Kasumi-1 (cell line): ENCODE results near the gene MYF5.
"Not testable (repeated sequence)": the region's sequence is repeated elsewhere in the genome, so short reads cannot be mapped to it uniquely, and the experiment has no call there.

Experiments
- DNase-seq, 2 experiments: peaks; one replicate each; lab custom pipeline; 2025; lab: John Stamatoyannopoulos, UW

The MYF5 gene

GRCh38 chr12:80716696-80717469 lies at the start of gene MYF5:
Gene MYF5 (plus strand): TSS chr12:80716912. CDS start chr12:80717064, 152 bp downstream.
- DNase-seq = no peak

- DNase-seq = no peak
Observed at GRCh38 chr12:80670214-80670613, 46.5 kb upstream of the MYF5 start.

- not testable (repeated sequence) for DNase-seq
Observed at GRCh38 chr12:80676042-80676636, 40.6 kb upstream of the MYF5 start.

DNA sequence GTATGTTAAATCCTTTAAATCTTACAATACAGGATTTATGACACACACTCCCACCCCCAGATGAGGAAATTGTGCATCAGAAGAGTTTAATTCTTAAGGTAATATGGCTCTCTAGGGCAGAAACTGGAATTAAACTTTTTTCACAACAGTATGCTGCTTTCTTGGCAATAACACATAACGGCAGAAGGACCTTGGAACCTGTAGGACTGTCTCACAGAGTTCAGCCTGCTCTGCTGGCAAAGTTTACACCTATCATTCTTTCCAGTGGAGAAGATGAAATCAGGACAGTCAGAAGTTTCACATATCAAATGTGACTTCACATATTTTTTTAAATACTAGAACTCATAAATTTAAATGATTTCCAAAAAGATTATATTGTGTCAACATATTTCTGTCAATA lies 39.9 kb upstream of the MYF5 start:
- DNase-seq = no peak

DNA sequence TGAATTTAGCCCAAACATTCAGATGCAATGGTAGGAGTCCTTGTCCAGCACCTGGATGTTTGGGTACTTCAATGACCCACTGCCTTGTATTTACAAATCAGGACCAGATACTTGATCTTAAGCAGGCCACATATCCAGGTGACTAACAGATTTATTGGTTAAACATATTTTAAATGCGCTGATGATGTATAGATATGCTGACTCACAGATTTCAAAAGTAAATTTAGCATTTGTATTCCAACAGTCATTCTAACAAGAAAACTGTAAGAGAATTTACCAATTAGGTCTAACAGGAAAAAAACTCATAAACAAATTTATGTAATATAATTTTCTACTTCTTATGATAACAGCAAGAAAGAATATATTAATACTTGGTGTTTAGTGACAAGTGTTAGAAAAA lies 38.7 kb upstream of the MYF5 start:
- DNase-seq = no peak

DNA sequence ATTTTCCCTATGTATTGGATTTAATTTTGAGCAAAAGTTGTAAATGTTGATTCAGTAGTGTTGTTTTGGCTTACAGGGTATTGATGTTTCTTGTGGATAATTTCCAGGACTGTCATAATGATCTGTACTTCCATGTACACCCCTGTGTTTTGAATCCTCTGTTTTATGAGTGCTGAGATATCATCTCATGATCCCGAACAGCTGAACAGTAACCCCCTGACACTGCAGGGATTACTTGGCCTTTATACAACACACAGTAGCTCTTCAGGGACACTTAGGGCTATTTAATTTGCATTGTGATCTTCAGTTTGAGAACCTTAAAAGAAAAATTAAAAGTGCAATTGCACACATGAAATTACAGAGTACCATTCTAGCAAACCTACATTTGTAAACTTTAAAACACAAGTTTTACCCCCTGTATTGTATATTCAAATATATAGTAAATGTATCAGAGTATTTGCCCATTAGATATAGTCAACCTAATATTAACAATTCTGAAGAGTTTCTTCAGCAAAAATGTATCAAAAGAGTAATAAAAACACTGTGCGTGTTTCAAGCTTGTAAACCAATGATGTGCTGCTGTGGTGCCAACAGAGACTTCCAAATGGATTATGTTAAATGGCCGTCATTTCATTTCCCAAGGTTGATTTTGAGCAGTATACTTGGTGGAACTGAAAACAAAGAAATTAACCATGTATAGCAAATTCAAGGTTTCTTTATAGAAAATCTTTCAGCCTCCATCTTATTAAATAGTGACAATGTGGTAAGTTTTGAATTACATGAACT lies 37.2 kb upstream of the MYF5 start:
- DNase-seq = no peak

DNA sequence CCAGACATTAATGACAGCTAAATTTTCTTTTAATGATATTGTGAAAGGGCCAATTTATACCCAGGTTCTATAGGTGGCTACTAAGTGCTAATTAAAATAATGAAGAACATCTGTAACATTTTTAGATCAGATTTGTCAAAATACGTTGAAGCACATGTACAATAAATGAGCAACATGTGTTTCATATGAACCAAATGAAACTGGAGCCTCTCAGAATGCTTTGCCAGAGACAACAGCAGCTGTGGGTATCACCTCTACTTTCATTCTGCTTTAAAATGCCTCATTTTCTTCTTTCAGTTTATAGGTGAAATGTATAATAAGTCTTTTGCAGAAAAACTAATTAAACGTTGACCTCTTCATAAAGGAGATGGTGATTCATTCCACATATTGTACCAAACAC lies 35.4 kb upstream of the MYF5 start:
- no peak for DNase-seq

DNA sequence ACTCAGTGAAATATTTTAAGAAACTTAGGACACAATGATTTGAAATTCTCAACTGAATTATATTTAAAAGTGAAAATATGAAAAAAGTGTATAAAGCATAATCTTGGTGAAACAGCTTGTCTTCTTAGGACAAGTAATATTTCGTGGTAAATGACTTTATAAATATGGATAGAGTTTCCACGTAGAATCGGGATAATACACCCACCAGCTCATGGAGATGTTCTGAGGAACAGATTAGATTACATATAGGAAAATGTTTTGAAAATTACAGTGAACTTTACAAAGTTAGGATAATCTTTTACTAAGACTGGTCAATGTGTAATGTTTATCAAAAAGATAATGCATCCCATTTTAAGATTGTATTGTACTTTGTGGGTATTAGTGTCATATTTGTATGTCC lies 34.9 kb upstream of the MYF5 start:
- DNase-seq = no peak

DNA sequence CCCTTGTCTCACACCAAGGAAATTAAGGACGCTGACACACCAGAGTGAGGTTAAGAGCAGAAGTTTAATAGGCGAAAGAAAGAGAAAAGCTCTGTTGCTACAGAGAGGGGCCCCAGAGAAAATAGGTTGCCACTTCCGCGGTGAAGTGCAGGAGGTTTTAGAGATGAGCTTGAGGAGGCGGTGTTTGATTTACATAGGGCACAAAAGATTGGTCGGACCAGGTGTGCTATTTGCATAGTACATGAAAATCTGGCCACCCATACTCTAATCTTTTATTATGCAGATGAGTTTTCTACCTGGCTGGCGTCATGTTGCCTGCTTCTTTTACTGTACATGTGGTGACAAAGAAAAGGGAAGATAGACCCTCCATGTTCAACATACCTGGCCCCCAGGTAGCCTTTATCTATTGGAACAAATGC lies 32.6 kb upstream of the MYF5 start:
- no peak for DNase-seq

- no peak for DNase-seq
Observed at GRCh38 chr12:80690090-80690489, 26.6 kb upstream of the MYF5 start.

- DNase-seq = no peak
Observed at GRCh38 chr12:80690513-80690912, 26.2 kb upstream of the MYF5 start.

DNA sequence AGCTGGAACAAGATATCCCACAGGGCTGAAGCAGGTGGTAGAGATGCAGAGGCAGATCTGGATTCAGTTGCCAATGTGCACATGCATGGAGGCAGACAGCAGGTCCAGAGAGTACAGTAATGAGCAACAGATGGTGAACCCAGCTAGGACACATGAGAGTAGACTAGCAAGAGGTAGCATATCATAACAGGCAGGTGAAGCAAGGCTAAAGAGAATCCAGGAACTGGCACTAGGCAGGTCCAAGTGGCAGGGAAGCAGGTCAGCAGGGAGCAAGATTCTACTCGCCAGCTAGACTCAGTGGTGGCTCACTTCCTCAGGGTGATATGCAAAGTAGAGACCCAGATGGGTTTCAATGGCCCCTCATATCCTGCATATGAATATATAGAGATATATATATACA lies 24.6 kb upstream of the MYF5 start:
- DNase-seq = no peak

DNA sequence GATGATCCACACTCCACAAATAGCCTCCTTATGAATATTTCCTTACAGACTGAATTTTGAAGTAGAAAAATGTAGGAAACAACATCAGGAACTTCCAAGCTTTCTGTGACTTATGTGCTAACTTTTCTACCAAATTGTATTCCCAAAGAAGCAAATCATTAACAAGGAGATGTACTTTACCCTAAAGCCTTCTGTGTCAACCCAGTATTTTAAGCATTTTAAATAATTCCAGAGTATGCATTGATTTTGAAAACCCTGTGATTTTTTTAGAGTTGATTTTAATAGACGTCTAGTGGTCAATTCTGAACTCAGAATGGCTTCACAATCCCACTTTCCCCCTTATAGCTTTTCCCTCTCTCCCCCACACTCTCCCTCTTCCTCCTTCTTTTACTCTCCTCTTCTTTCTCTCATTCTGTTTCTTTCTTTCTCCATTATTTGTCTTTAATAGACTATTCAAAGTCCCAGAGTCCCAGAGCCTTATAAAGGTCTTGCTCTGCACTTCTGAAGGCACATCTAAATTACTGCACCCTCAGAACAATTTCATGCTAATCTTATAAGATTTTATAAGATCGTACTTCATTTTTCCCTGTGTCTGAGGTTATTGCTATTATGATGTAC lies 19.3 kb upstream of the MYF5 start:
- no peak for DNase-seq

DNA sequence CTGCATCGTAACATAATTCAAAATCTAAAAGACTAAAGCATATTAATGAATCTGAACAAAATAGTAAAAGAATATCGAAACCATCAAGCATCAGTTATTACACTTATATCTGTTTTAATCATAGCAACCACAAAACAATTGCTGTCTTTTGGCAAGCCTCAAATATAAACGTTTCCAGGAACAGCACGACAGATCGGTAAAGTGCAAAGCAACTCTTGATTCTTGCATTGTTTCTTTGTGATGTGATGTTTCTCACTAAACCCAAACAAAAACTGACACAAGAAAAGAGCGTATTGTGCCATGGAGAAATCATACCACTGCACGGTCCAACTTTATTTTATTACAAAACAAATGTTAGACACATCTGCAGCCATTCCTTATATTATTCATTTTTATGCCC lies 18.5 kb upstream of the MYF5 start:
- DNase-seq = no peak

DNA sequence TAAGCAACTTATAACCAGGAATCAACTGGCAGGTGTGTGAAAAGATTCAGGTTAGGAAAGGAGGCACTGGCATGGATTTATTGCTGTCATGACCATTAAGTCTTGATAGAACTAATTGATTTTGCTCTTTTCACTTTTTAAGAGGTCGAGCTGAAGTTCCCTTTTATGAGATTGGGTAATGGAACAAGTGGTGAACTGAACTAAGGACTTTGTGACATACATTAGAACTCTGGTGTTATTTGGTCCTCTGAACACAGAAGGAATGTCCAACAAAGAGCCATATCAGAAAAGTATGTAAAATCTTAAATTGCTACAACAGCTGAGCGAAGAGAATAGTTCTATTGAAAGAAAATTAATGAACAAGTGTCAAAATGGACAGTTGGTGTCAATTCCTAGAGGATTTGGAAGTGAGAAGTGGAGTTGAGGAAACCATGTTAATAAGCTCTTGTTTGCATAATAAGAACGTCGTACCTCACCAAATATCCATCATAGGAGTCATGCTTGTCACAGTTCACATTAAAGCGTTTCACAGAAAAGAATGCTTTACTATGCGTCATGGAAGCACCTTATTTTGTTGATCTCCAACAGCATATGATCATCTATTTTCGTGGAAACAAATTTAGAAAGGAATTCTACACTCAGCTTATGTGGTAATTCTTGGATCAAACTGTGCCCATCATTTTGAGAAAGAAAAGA lies 17.7 kb upstream of the MYF5 start:
- no peak for DNase-seq

DNA sequence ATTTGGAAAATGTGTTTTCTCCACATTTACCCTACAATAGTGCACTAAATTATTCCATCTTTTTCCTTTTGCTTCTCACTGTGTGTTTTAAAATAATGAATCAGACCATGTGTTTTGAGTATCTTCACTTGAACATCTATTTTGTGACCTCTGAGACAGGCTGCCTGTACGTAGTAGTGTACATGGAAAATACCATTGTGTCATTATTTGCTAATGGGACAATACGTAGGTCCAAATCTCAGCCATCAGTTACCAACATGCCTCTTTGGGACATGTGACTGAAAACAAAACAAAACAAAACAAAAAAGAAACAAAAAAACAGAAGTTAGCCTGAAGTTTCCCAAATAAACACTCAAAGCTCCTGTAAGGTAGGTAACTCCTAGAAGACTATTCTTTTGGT lies 16.4 kb upstream of the MYF5 start:
- DNase-seq = no peak

- DNase-seq = no peak
Observed at GRCh38 chr12:80701388-80701787, 15.3 kb upstream of the MYF5 start.

- DNase-seq = no peak
Observed at GRCh38 chr12:80702889-80703805, 13.6 kb upstream of the MYF5 start.

- DNase-seq = no peak
Observed at GRCh38 chr12:80704420-80704819, 12.3 kb upstream of the MYF5 start.

DNA sequence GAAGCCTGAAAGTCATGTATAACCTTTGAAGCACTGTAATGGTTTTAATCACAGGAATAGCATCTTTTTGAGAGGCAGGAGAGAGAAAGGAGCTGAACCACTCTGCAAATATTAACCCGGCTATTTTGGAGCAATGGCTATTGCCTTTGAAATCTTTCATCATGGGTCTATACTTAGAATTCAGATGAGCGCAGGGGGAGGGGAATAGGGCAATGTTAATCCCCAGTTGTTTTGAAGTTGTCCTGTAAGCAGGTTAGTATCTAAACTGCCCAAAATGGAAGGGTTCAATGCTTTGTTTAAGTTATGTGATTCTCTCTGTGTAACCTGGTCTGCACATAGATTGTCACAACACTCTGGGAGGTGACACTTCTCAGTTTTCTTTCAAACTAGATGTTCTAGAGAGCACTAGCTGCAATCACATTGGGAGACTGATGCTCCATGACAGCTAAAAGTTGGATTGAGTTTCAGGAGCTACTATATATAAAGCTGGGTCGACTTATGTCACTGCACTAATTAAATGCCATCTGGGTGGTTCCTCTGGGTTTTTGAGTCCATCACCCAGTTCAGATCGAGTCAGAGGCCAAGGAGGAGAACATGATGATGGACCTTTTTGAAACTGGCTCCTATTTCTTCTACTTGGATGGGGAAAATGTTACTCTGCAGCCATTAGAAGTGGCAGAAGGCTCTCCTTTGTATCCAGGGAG lies 9.4 kb upstream of the MYF5 start, which contains the start of gene MYF6:
MYF6 (plus strand) TSS at position 509 of the 704 bp plus-strand sequence; CDS start at position 595, 86 bp downstream.
- DNase-seq = no peak
